Adipose tissue (tissue), 3 donors: ENCODE results near the gene DHRS2. TPM values are rescaled to one million over a fixed set of nuclear protein-coding genes. Genes with fewer than 3 reads are reported as not detected.
"Not testable (repeated sequence)": the region's sequence is repeated elsewhere in the genome, so short reads cannot be mapped to it uniquely, and the experiment has no call there.

Experiments used
- H3K27ac ChIP-seq: one replicate; pipeline ENCODE4 v1.5.1; 2013; ENCODE audit warnings: low read depth, low read length
- WGBS, 3 donors: extraction: QIAGEN DNeasy Blood & Tissue Kit; methylation state at CpG; one replicate each; pipeline ENCODE4 v1.1.7; 2013; 5-methylcytosine and 5-hydroxymethylcytosine counted together
- polyA plus RNA-seq, 3 donors: library from polyadenylated mRNA; stranded (reverse); fragments of 200-250 nt; gene quantifications; one replicate each; pipeline ENCODE4 v1.2.3, GENCODE V29; 2013
- donor health status: healthy with polysubstance abuse.
- donor health status: Bipolar disorder and iron deficiency.
- donor health status: healthy.

Gene DHRS2
- polyA plus RNA-seq, 3 donors, result 0.59 to 1.3 TPM; not detected in 1

GRCh38 chr14:23664207-23664885 is 28.2 kb downstream of the DHRS2 start:
- no peak overlapping the region for H3K27ac ChIP-seq
- 68 to 93% (median 80%) methylated on average over 5 of the region's 5 CpGs for WGBS, 3 donors

GRCh38 chr14:23665302-23666016 is 29.3 kb downstream of the DHRS2 start:
- H3K27ac ChIP-seq, result no peak overlapping the region
- WGBS, 3 donors, result 45 to 54% (median 50%) methylated on average over 4 of the region's 4 CpGs

DNA sequence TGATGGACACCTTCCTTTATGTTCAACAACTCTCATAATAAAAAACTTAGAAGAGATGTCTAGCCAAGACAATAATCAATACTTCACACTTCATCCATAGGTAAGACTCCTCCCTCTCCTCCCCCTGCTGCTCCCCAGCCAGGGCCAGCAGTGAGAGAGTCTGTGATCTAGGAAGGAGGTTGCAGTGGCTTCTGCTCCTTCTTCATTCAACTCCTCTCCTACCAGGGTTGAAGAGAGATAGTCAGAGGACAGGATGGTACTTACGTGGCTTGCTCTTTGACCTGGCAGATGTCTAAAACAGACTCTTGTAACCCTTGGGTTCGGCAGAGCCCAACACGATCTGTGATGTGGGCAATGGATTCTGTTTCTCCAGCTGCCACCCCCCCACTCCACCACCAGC is 31.0 kb downstream of the DHRS2 start:
- no peak overlapping the region for H3K27ac ChIP-seq
- 68 to 79% (median 70%) methylated on average over 3 of the region's 3 CpGs for WGBS, 3 donors

DNA sequence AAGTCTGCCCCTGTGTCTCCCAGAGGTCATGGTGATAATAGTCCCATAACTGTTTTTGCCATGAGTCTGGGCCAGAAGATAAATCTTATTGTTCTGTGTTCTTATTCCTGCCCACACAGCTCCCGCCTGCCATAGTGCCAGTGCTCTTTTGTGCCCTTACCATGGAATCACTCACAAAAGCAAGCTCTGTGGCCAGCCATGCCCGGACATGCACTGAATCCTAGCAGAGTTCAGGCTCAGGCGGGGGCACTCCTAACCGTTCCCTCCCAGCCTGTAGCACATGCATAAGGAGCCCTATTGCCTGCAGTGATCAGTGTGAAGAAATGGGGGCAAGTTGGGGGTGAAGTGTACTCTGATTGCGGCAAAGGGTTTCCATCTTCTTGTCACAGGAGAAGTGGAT is 33.3 kb downstream of the DHRS2 start:
- WGBS, 3 donors, result 90 to 97% (median 91%) methylated on average over 5 of the region's 5 CpGs
- no peak overlapping the region for H3K27ac ChIP-seq

GRCh38 chr14:23670481-23670880 is 34.3 kb downstream of the DHRS2 start:
- 84 to 92% (median 90%) methylated on average over 3 of the region's 3 CpGs for WGBS, 3 donors
- H3K27ac ChIP-seq, result no peak overlapping the region

DNA sequence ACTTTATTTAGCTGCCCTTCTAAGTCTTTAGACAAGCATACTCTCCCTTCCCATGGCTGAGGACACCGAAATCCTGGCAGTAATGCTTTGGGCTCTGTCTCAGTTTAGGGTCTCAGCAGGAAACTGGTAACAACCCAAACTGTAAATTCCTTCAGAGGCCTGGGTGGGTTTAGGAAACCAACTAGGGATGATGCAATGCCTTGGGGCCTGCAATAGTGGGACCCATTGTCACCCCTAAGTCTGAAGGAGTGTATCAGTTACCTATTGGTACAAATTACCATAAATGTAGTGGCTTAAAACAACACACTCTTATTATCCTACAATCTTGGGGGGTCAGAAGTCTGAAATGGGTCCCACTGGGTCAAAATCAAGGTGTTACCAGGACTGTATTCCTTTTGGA is 36.0 kb downstream of the DHRS2 start:
- no peak overlapping the region for H3K27ac ChIP-seq
- 89 to 100% (median 96%) methylated on average over 1 of the region's 1 CpG for WGBS, 3 donors

DNA sequence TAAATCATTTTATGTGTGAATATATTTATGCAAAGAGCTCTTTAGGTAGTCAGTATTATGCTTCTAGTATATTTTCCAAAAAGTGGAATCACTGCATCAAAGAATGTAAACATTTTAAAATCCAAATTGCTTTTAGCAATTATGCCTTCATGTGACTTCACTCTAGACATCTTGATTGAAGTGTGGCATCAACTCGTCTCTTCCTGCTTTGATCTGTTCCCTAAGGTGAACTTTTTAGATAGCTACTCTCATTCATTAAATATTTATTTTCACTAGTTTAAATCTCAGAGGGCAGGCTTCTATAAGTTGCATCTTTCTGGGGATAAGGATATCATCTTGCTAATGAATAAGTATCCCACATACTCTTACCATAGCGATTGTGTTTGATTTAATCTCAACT is 39.2 kb downstream of the DHRS2 start:
- 64 to 69% (median 69%) methylated on average over 2 of the region's 2 CpGs for WGBS, 3 donors
- H3K27ac ChIP-seq, result no peak overlapping the region

DNA sequence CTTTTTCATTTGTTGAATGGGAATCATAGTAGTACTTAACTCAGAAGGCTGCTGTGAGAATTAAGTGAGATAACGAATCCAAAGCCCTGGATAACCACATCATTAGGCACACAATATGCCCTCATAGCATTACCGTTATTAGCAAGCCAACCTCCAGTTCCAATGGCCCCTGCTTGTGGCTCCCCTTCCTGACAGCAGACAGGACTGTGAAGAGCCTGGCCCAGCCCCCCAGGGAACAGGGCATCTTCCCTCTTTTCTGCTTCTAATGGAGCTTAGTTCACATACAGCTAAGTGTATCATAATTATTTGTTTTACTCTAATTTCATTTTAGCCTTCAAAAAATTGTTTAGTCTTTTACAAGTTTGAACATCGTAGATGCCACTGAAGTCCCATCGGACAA is 39.7 kb downstream of the DHRS2 start:
- WGBS, 3 donors, result 85 to 89% (median 86%) methylated on average over 4 of the region's 4 CpGs
- H3K27ac ChIP-seq, result no peak overlapping the region

DNA sequence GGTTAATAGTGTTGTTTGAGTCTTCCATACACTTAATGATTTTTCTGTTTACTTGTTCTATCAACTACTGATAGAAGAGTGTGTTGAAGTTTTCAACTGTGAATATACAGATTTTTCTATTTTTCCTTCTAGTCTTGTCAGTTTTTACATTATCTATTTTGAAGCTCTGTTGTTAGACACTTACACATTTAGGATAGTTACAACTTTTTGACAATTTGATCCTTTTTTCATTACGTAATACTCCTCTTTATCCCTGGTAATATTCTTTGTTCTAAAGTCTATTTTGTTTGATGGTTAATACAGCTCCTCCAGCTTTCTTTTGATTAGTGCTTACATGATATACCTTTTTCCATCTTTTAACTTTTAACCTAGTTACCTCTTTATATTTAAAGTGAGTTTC is 45.2 kb downstream of the DHRS2 start:
- no peak overlapping the region for H3K27ac ChIP-seq
- 83 to 96% (median 90%) methylated on average over 1 of the region's 1 CpG for WGBS, 3 donors

- 82 to 94% (median 87%) methylated on average over 3 of the region's 3 CpGs for WGBS, 3 donors
- H3K27ac ChIP-seq, result not testable (repeated sequence)
Measured at GRCh38 chr14:23689709-23690514, 53.7 kb downstream of the DHRS2 start.

DNA sequence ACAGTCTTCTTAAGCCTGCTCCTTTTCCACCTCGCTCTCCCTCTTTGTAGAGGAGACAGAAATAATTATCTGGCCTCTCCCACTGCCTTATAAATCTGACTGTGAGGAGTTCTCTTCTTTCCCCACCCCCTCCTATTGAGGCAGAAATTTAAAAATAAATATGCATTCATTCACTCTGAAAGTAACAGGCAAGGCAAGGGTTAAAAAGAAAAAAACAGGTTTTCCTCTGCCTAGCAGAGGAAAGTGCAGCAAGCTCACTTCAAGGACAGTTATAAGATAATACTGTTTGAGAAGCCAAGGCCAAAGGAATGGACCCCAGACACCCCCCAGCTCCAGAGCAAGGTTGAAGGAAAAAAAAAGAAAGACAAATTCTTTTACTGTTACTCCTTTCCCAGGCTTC is 56.3 kb downstream of the DHRS2 start:
- H3K27ac ChIP-seq, result no peak overlapping the region
- 89 to 100% (median 91%) methylated on average over 1 of the region's 1 CpG for WGBS, 3 donors

GRCh38 chr14:23693252-23693775 is 57.1 kb downstream of the DHRS2 start:
- H3K27ac ChIP-seq, result no peak overlapping the region
- 82 to 89% (median 87%) methylated on average over 11 of the region's 11 CpGs for WGBS, 3 donors

- H3K27ac ChIP-seq, result no peak overlapping the region
- 8 to 16% (median 14%) methylated on average over 8 of the region's 8 CpGs for WGBS, 3 donors
Measured at GRCh38 chr14:23694085-23694948, 58.2 kb downstream of the DHRS2 start.

Other genes starting within 250 kb of the DHRS2 start
- gene MYH6, start 228.1 kb upstream of the DHRS2 start, polyA plus RNA-seq, result 10 to 100 TPM in 1 of 3 donors, under 1 TPM in 2; 0.18 to 10.8 (median 0.56) TPM
- 1 to 10 TPM in 2 of 3 donors, under 1 TPM in 1; 0.07 to 6.5 (median 2.8) TPM for gene MYH7, start 200.7 kb upstream of the DHRS2 start, polyA plus RNA-seq
- gene NGDN, start 166.7 kb upstream of the DHRS2 start, polyA plus RNA-seq, result 10 to 100 TPM; 22.2 to 50.3 (median 28.0) TPM
- under 1 TPM; 0.35 to 0.79 (median 0.74) TPM for gene ZFHX2, start 84.6 kb upstream of the DHRS2 start, polyA plus RNA-seq
- gene THTPA, start 80.1 kb upstream of the DHRS2 start, polyA plus RNA-seq, result 10 to 100 TPM in 2 of 3 donors, 1 to 10 TPM in 1; 8.2 to 22.1 (median 18.3) TPM
- 10 to 100 TPM; 31.8 to 73.2 (median 60.2) TPM for gene AP1G2, start 68.6 kb upstream of the DHRS2 start, polyA plus RNA-seq
- gene JPH4, start 57.6 kb upstream of the DHRS2 start, polyA plus RNA-seq, result under 1 TPM; 0.24 to 0.79 (median 0.70) TPM